Cardiac fibroblast (primary cell): Measurements from ENCODE around the gene TBC1D2.
"Not testable (repeated sequence)": the region's sequence is repeated elsewhere in the genome, so short reads cannot be mapped to it uniquely, and the experiment has no call there.

Experiments
- DNase-seq, 2 donors: peaks; one replicate each; pipeline versions ENCODE4 v3.0.0 to v3.0.0-alpha.2; 2010; ENCODE audit warnings: low read depth in 2 of 2
- H3K4me3 ChIP-seq, 2 donors: replicated peaks in 1 of 2; 1 replicate in 1 of 2; 2 replicates in 1 of 2; pipeline ENCODE4 v1.5.1; 2011; ENCODE audit warnings: low read depth in 2 of 2, low read length in 2 of 2, mild to moderate bottlenecking in 2 of 2, moderate library complexity in 1 of 2
- CTCF ChIP-seq: IDR thresholded peaks from one replicate; pipeline ENCODE4 v1.5.1; 2011; ENCODE audit warnings: low read depth, mild to moderate bottlenecking, low read length, inconsistent platforms

TBC1D2 gene

GRCh38 chr9:98175762-98176161 lies 79.7 kb downstream of the TBC1D2 start:
- DNase-seq: no peak
- no peak overlapping the region for H3K4me3 ChIP-seq
- no peak for TF ChIP-seq CTCF

- no peak for DNase-seq
- no peak overlapping the region for H3K4me3 ChIP-seq
- no peak for TF ChIP-seq CTCF
Measured at GRCh38 chr9:98175028-98175569, 80.3 kb downstream of the TBC1D2 start.

GRCh38 chr9:98174502-98174918 lies 80.9 kb downstream of the TBC1D2 start:
- H3K4me3 ChIP-seq, DNase-seq: not testable (repeated sequence)

GRCh38 chr9:98173181-98173580 lies 82.3 kb downstream of the TBC1D2 start:
- no peak for TF ChIP-seq CTCF
- H3K4me3 ChIP-seq: no peak overlapping the region
- DNase-seq: no peak

GRCh38 chr9:98172604-98173003 lies 82.8 kb downstream of the TBC1D2 start:
- H3K4me3 ChIP-seq: no peak overlapping the region
- no peak for TF ChIP-seq CTCF
- no peak for DNase-seq

GRCh38 chr9:98171176-98171925 lies 84.1 kb downstream of the TBC1D2 start:
- H3K4me3 ChIP-seq: no peak overlapping the region
- DNase-seq: no peak
- TF ChIP-seq CTCF: no peak

- DNase-seq: peak; percentile 48 to 71
- no peak for TF ChIP-seq CTCF
- H3K4me3 ChIP-seq: no peak overlapping the region
Measured at GRCh38 chr9:98168941-98169488, 86.4 kb downstream of the TBC1D2 start.
